Thymus (tissue), 11 donors: Measurements from ENCODE around the gene ABL1. TPM values are rescaled to one million over a fixed set of nuclear protein-coding genes. Genes with fewer than 3 reads are reported as not detected.

ENCODE experiments used
- DNase-seq, 9 donors: peaks; one replicate each; pipeline ENCODE4 v3.0.0-alpha.2; 2013; ENCODE audit warnings: low spot score in 9 of 9, low read depth in 6 of 9, missing footprints in 1 of 9
- H3K27ac ChIP-seq, 2 donors: one replicate each; pipeline ENCODE4 v1.5.1; 2013; ENCODE audit warnings: control low read depth in 1 of 2, low read depth in 1 of 2, low read length in 1 of 2, mild to moderate bottlenecking in 1 of 2, moderate library complexity in 1 of 2
- H3K27me3 ChIP-seq, 2 donors: one replicate each; pipeline ENCODE4 v1.5.1; 2013; ENCODE audit warnings: low read length in 1 of 2; ENCODE audit not compliant: control insufficient read depth in 2 of 2, insufficient read depth in 1 of 2
- H3K36me3 ChIP-seq, 2 donors: one replicate each; pipeline ENCODE4 v1.5.1; 2013; ENCODE audit warnings: low read length in 1 of 2, mild to moderate bottlenecking in 1 of 2, moderate library complexity in 1 of 2; ENCODE audit not compliant: control insufficient read depth in 2 of 2, insufficient read depth in 2 of 2
- H3K4me1 ChIP-seq, 2 donors: one replicate each; pipeline ENCODE4 v1.5.1; 2013; ENCODE audit warnings: low read length in 2 of 2; ENCODE audit not compliant: control insufficient read depth in 2 of 2, insufficient read depth in 2 of 2
- H3K4me3 ChIP-seq, 2 donors: one replicate each; pipeline ENCODE4 v1.5.1; 2013; ENCODE audit warnings: low read length in 2 of 2, control low read depth in 1 of 2, mild to moderate bottlenecking in 1 of 2
- H3K9me3 ChIP-seq, 2 donors: one replicate each; pipeline ENCODE4 v1.5.1; 2013; ENCODE audit warnings: low read length in 1 of 2, mild to moderate bottlenecking in 1 of 2; ENCODE audit not compliant: control insufficient read depth in 2 of 2, insufficient read depth in 1 of 2
- whole genome bisulfite sequencing: extraction: QIAGEN DNeasy Blood & Tissue Kit; methylation state at CpG from one replicate; pipeline ENCODE4 v1.1.7; 2013; 5-methylcytosine and 5-hydroxymethylcytosine counted together
- polyA plus RNA-seq: library from polyadenylated mRNA; stranded (reverse); fragments of 200-250 nt; gene quantifications from one replicate; pipeline ENCODE4 v1.2.3, GENCODE V29; 2013
- total RNA-seq: library from RNA; stranded (reverse); fragments of 120-200 nt; gene quantifications from one replicate; pipeline ENCODE4 v1.2.4, GENCODE V29; 2013
- donor health status: healthy.

ABL1 gene
- total and polyA plus RNA-seq, 2 donors = 9.5 to 21.1 TPM

DNA sequence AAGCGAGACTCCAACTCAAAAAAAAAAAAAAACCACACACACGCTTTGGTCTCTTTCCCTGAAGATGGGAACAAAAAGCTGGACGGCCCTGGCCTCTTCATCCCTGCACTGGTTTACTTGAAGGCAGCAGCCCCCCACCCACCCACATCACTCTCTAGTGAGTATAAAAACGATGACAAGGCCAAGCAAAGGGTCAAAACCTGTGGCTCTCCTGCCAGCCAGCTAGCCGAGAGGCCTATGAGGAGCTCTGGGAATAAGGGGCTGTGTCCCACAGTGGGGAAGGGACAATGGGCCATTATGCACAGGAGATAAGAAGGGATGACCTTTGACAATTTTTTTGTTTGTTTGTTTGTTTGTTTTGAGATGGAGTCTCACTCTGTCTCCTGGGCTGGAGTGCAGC lies 48.4 kb downstream of the ABL1 start:
- Histone ChIP-seq H3K4me1 (no peaks in the 10 kb centered on the region), H3K27me3 (no peaks in the 10 kb centered on the region), H3K27ac (no peak overlapping the region), H3K9me3 (no peaks in the 10 kb centered on the region), H3K36me3 (peaks cover 76 to 79% of the 10 kb centered on the region in 2 donors), H3K4me3 (no peak overlapping the region)
- WGBS = 98% methylated on average over 5 of the region's 5 CpGs
- DNase-seq = no peak

- Histone ChIP-seq H3K4me1 (no peaks in the 10 kb centered on the region), H3K9me3 (no peaks in the 10 kb centered on the region), H3K4me3 (no peak overlapping the region), H3K27ac (no peak overlapping the region), H3K27me3 (no peaks in the 10 kb centered on the region), H3K36me3 (peaks cover 76 to 78% of the 10 kb centered on the region in 2 donors)
- 98% methylated on average over 25 of the region's 25 CpGs for WGBS
- no peak for DNase-seq
Measured at GRCh38 chr9:130884111-130884531, 49.1 kb downstream of the ABL1 start.

DNA sequence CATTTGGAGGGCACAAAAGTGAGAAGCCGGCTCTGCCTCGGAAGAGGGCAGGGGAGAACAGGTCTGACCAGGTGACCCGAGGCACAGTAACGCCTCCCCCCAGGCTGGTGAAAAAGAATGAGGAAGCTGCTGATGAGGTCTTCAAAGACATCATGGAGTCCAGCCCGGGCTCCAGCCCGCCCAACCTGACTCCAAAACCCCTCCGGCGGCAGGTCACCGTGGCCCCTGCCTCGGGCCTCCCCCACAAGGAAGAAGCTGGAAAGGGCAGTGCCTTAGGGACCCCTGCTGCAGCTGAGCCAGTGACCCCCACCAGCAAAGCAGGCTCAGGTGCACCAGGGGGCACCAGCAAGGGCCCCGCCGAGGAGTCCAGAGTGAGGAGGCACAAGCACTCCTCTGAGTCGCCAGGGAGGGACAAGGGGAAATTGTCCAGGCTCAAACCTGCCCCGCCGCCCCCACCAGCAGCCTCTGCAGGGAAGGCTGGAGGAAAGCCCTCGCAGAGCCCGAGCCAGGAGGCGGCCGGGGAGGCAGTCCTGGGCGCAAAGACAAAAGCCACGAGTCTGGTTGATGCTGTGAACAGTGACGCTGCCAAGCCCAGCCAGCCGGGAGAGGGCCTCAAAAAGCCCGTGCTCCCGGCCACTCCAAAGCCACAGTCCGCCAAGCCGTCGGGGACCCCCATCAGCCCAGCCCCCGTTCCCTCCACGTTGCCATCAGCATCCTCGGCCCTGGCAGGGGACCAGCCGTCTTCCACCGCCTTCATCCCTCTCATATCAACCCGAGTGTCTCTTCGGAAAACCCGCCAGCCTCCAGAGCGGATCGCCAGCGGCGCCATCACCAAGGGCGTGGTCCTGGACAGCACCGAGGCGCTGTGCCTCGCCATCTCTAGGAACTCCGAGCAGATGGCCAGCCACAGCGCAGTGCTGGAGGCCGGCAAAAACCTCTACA lies 49.8 kb downstream of the ABL1 start:
- Histone ChIP-seq H3K27ac (no peak overlapping the region), H3K27me3 (no peaks in the 10 kb centered on the region), H3K4me1 (no peaks in the 10 kb centered on the region), H3K4me3 (no peak overlapping the region), H3K9me3 (no peaks in the 10 kb centered on the region), H3K36me3 (peaks cover 70 to 75% of the 10 kb centered on the region in 2 donors)
- WGBS = 97% methylated on average over 47 of the region's 47 CpGs
- no peak for DNase-seq

DNA sequence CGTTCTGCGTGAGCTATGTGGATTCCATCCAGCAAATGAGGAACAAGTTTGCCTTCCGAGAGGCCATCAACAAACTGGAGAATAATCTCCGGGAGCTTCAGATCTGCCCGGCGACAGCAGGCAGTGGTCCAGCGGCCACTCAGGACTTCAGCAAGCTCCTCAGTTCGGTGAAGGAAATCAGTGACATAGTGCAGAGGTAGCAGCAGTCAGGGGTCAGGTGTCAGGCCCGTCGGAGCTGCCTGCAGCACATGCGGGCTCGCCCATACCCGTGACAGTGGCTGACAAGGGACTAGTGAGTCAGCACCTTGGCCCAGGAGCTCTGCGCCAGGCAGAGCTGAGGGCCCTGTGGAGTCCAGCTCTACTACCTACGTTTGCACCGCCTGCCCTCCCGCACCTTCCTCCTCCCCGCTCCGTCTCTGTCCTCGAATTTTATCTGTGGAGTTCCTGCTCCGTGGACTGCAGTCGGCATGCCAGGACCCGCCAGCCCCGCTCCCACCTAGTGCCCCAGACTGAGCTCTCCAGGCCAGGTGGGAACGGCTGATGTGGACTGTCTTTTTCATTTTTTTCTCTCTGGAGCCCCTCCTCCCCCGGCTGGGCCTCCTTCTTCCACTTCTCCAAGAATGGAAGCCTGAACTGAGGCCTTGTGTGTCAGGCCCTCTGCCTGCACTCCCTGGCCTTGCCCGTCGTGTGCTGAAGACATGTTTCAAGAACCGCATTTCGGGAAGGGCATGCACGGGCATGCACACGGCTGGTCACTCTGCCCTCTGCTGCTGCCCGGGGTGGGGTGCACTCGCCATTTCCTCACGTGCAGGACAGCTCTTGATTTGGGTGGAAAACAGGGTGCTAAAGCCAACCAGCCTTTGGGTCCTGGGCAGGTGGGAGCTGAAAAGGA lies 50.7 kb downstream of the ABL1 start:
- WGBS = 95% methylated on average over 35 of the region's 35 CpGs
- DNase-seq = no peak
- H3K27me3 ChIP-seq = no peaks in the 10 kb centered on the region
- H3K9me3 ChIP-seq = no peaks in the 10 kb centered on the region
- H3K4me1 ChIP-seq = no peaks in the 10 kb centered on the region
- no peak overlapping the region for H3K27ac ChIP-seq
- H3K36me3 ChIP-seq = peaks cover 66 to 71% of the 10 kb centered on the region in 2 donors
- H3K4me3 ChIP-seq = no peak overlapping the region

GRCh38 chr9:130886981-130887380 lies 51.9 kb downstream of the ABL1 start:
- Histone ChIP-seq H3K36me3 (peaks cover 57 to 59% of the 10 kb centered on the region in 2 donors), H3K4me1 (no peaks in the 10 kb centered on the region), H3K9me3 (no peaks in the 10 kb centered on the region), H3K27me3 (no peaks in the 10 kb centered on the region), H3K27ac (no peak overlapping the region), H3K4me3 (no peak overlapping the region)
- 98% methylated on average over 23 of the region's 23 CpGs for WGBS
- DNase-seq = no peak

DNA sequence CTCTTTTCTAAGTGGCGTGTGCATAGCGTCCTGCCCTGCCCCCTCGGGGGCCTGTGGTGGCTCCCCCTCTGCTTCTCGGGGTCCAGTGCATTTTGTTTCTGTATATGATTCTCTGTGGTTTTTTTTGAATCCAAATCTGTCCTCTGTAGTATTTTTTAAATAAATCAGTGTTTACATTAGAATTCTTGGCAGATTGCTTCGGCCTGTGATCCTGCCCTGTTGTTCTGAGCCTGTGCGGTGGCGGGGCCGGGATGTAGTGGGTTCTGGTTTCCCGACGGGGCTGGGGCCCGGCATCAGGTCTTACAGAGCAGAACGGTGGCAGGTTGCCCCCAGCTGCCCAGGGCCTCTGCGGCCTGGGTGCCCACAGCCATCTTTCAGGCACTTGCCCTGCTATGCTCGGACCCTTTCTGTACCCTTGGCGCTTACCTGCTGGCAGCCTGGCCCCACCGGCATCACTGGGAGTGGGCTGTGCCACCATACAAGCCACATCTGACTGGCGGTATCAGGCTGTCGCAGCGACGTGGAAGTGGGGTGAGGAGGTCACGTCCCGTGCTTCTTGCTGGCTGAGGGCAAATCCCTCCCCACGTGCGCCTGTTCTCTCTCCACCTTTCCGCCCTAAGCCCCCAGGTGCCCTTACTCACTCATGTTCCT lies 52.6 kb downstream of the ABL1 start:
- no peak overlapping the region for H3K4me3 ChIP-seq
- H3K36me3 ChIP-seq = peaks cover 53 to 56% of the 10 kb centered on the region in 2 donors
- no peak overlapping the region for H3K27ac ChIP-seq
- no peaks in the 10 kb centered on the region for H3K4me1 ChIP-seq
- no peaks in the 10 kb centered on the region for H3K9me3 ChIP-seq
- no peak for DNase-seq
- 97% methylated on average over 25 of the region's 25 CpGs for WGBS
- no peaks in the 10 kb centered on the region for H3K27me3 ChIP-seq

DNA sequence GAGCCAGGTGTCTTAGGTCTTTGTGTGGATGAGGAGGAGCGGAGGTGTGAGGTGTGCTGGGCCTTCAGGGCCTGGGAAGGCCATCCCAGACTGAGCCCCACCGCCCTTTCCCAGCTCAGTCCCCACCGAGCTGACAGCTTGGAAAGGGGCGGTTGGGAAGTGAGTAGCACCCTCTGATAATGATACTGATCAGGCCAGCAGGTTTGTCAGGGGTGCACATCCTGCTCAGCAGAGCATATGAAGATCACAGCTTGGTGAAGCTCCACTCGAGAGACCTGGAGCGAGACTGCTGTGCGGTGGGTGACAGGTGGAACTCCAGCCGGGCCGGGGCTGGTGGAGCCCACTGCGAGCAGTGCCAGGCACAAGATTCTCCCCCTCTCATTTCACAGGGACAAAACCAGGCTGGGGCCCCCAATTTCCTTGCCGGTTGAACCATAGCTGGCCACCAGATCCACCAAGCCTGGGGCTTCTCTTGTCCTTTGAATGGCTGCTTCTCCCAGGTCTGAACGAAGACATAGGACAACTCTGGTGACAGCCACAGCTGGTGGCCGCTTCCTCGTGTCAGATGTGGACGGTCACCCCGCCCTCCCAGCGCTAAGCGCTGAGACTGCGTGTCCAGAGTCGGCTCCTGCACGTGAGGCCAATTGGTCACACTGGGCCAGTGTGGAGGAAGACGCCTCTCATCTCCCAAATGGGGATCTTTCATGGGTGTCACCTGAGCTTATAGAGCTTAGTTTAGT lies 53.3 kb downstream of the ABL1 start:
- H3K4me1 ChIP-seq = no peaks in the 10 kb centered on the region

DNA sequence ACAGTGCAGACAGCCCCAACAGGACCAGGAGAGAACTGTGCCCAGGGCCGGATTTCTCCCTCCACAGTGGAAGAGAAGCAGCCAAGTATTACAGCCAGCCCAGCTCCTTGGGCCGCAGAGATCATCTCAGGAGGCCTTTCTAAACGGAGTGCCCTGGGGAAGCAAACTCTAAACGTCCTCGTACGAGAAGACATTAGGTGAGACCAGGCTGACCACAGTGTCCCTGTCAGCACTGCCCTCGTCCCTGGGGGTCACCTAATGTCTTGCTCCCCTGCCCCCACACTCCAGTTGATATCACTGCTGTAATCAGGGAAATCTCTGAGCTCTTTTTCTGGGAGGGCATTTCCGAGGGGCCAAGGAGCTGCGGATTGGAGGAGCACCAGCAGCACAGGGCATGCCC lies 55.1 kb downstream of the ABL1 start:
- peaks cover 32 to 44% of the 10 kb centered on the region in 2 donors for H3K36me3 ChIP-seq
- DNase-seq = no peak
- H3K4me1 ChIP-seq = no peaks in the 10 kb centered on the region
- WGBS = 97% methylated on average over 9 of the region's 9 CpGs
- H3K4me3 ChIP-seq = no peak overlapping the region
- no peaks in the 10 kb centered on the region for H3K9me3 ChIP-seq
- no peak overlapping the region for H3K27ac ChIP-seq
- no peaks in the 10 kb centered on the region for H3K27me3 ChIP-seq

More for the DNA sequence above, 53.3 kb downstream of the ABL1 start:
- Histone ChIP-seq H3K9me3 (no peaks in the 10 kb centered on the region), H3K36me3 (peaks cover 50 to 56% of the 10 kb centered on the region in 2 donors), H3K27me3 (no peaks in the 10 kb centered on the region), H3K27ac (no peak overlapping the region), H3K4me3 (no peak overlapping the region)
- DNase-seq = no peak
- WGBS = 98% methylated on average over 22 of the region's 22 CpGs
